ENCODE measurements around the gene LHFPL6. TPM values are rescaled to one million over a fixed set of nuclear protein-coding genes. Genes with fewer than 3 reads are reported as not detected.

Gene LHFPL6
- total RNA-seq, 1 donor from 2014 or later = 24.1 TPM

- no peak for DNase-seq (ENCODE audit: low read depth, low spot score)
Measured at GRCh38 chr13:39310961-39311360, 292.0 kb downstream of the LHFPL6 start.

DNA sequence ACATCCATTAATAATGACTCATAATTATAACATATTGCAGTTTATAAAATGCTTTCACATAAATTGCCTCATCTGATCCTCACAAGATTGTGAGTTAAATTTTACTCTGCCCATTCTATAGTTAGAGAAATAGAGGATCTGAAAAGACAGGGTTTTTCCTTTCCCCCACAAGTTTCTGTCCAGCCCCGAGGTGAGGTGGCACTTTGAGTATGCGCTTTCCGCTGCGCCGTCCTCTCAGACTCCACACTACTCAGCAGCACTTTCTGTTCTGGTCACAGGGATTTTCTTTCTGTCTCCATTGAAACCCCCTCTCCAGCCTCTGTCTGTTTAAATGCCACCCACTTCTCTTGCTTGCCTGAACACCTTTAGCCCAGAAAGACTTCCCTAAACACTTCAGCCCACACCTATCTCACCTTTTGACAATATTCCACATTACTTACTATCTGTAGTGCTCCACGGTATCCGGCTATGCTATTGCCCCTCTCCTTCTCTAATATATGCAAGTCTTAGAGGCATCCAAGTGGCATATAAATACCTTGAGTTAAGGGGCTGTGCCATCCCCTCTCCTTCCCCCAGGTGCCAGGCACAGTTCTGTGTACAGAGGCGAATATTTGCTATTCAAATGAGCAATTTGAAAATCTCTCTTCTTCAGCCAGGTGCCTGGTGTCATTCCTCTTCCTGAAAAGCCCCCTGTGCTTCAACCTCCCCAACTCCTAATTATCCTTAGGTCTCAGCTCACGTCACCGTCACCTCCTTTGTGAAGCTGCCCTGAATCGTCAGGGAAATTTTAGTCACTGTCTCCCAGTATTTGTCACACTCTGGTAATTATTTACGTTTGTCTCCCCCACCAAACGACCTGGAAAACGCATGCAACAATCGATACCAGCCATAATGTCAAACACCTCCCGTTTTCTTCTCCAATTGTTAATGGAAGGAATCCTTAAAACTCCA lies 296.1 kb downstream of the LHFPL6 start:
- no peak for DNase-seq (ENCODE audit: low read depth, low spot score)

DNA sequence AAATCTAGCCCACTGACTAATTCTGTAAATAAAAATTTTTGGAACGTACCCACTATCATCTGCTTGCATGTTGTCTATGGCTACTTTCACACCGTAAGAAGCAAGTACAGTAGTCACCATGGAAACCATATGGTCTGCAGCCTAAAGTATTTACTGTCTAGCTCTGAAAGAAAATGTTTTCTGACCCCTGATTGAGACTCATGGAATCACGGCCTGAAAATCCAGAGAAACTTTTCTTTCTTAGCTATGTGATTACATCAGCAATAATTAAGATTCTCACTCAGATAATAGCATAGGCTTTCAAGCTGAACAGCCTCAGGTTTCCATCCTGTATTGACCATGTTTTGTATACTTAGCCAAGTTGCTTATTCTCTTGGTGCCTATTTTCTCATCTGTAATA lies 300.2 kb downstream of the LHFPL6 start:
- DNase-seq (ENCODE audit: low read depth, low spot score) = no peak

DNA sequence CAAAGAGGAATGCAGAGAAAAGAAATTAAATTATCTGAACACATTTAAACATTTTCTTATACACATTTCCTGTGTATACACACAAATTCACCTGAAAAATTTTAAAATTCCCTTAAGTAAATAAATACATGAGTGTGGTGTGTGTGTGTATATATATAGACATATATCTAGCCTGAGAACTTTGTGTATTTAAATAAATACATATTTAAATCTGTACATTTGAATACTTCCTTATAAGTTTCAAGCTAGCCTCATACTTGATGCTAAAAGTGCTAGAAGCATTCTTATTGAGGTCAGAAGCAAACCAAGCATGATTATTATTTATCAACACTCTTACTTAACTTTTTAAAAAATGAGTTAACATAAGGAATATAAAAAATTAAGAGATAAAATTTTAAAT lies 304.0 kb downstream of the LHFPL6 start:
- DNase-seq (ENCODE audit: low read depth, low spot score) = no peak

- DNase-seq (ENCODE audit: low read depth, low spot score) = no peak
Measured at GRCh38 chr13:39297664-39298171, 305.3 kb downstream of the LHFPL6 start.

DNA sequence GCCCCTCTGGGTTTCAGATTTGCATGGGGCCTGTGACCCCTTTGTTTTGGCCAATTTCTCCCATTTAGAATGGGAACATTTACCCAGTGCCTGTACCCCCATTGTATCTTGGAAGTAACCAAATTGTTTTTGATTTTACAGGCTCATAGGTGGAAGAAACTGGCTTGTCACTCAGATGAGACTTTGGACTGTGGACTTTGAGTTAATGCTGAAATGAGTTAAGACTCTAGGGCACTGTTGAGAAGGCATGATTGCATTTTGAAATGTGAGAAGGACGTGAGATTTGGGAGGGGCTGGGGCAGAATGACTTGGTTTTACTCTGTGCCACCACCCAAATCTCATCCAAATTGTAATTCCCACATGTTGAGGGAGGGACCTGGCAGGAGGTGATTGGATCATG lies 306.0 kb downstream of the LHFPL6 start:
- DNase-seq (ENCODE audit: low read depth, low spot score) = no peak

- no peak for DNase-seq (ENCODE audit: low read depth, low spot score)
Measured at GRCh38 chr13:39296193-39296592, 306.8 kb downstream of the LHFPL6 start.

Other genes with a start within 250 kb of the LHFPL6 start
- gene COG6, start 52.5 kb upstream of the LHFPL6 start, total RNA-seq = 17.5 and 19.0 TPM in 2 replicates